CD14-positive monocyte (primary cell): ENCODE data around the gene FGF2. TPM values are rescaled to one million over a fixed set of nuclear protein-coding genes. Genes with fewer than 3 reads are reported as not detected.
"Not testable (repeated sequence)": the region's sequence is repeated elsewhere in the genome, so short reads cannot be mapped to it uniquely, and the experiment has no call there.

Experiments used
- DNase-seq, 3 donors: peaks; one replicate each; pipeline ENCODE4 v3.0.0-alpha.2; 2011 to 2022
- H2AFZ ChIP-seq: 2 replicates; pipeline ENCODE4 v1.6.0; 2012; ENCODE audit warnings: mild to moderate bottlenecking, low read depth, low read length, inconsistent platforms; ENCODE audit not compliant: insufficient read depth, poor library complexity, severe bottlenecking
- H3K27ac ChIP-seq, 2 donors: 1 replicate in 1 of 2; 2 replicates in 1 of 2; pipeline ENCODE4 v1.5.1; 2012 to 2013; ENCODE audit warnings: low read length in 2 of 2, control low read depth in 1 of 2, inconsistent platforms in 1 of 2, low read depth in 1 of 2, mild to moderate bottlenecking in 1 of 2
- H3K27me3 ChIP-seq, 2 donors: one replicate each; pipeline versions ENCODE4 v1.6.0 to v1.6.1; 2011 to 2013; ENCODE audit warnings: low read length in 2 of 2; ENCODE audit not compliant: control insufficient read depth in 2 of 2, insufficient read depth in 2 of 2
- H3K36me3 ChIP-seq, 2 donors: replicated peaks in 1 of 2; 1 replicate in 1 of 2; 2 replicates in 1 of 2; pipeline versions ENCODE4 v1.5.1 to v1.6.1; 2012 to 2013; ENCODE audit warnings: low read length in 2 of 2, control low read depth in 1 of 2, inconsistent platforms in 1 of 2, mild to moderate bottlenecking in 1 of 2; ENCODE audit not compliant: insufficient read depth in 2 of 2, control insufficient read depth in 1 of 2
- H3K4me1 ChIP-seq, 2 donors: 1 replicate in 1 of 2; 2 replicates in 1 of 2; pipeline versions ENCODE4 v1.5.1 to v1.6.1; 2012 to 2013; ENCODE audit warnings: low read length in 2 of 2, control low read depth in 1 of 2, inconsistent platforms in 1 of 2, mild to moderate bottlenecking in 1 of 2, moderate library complexity in 1 of 2; ENCODE audit not compliant: insufficient read depth in 2 of 2, control insufficient read depth in 1 of 2
- H3K4me2 ChIP-seq: replicated peaks from 2 replicates; pipeline ENCODE3; 2012; ENCODE audit warnings: low read length, moderate library complexity, mild to moderate bottlenecking; ENCODE audit not compliant: poor library complexity, severe bottlenecking; ENCODE audit errors: extremely low read depth
- H3K4me3 ChIP-seq, 3 experiments: fragments of 200-600 bp in 1 of 3; sonication (generic) in 1 of 3; replicated peaks in 1 of 3; 1 replicate in 2 of 3; 2 replicates in 1 of 3; pipeline ENCODE4 v1.5.1; 2011 to 2013; ENCODE audit warnings: low read length in 3 of 3, mild to moderate bottlenecking in 3 of 3, control low read depth in 2 of 3, low read depth in 2 of 3, inconsistent platforms in 1 of 3, moderate library complexity in 1 of 3
- H3K79me2 ChIP-seq: 2 replicates; pipeline ENCODE4 v1.6.0; 2012; ENCODE audit warnings: mild to moderate bottlenecking, control low read depth, inconsistent platforms, low read length, moderate library complexity; ENCODE audit not compliant: insufficient read depth
- H3K9ac ChIP-seq: 2 replicates; pipeline ENCODE4 v1.6.0; 2017; ENCODE audit warnings: low read length, mild to moderate bottlenecking; ENCODE audit not compliant: insufficient read depth, poor library complexity, severe bottlenecking
- H3K9me3 ChIP-seq, 2 donors: replicated peaks in 1 of 2; 1 replicate in 1 of 2; 2 replicates in 1 of 2; pipeline versions ENCODE4 v1.5.1 to v1.6.1; 2012 to 2013; ENCODE audit warnings: low read length in 2 of 2, control low read depth in 1 of 2; ENCODE audit not compliant: control insufficient read depth in 1 of 2, insufficient read depth in 1 of 2
- H4K20me1 ChIP-seq: 2 replicates; pipeline ENCODE4 v1.6.0; 2012; ENCODE audit warnings: mild to moderate bottlenecking, low read length, control low read depth, moderate library complexity; ENCODE audit not compliant: insufficient read depth
- H3K27ac Mint-ChIP-seq, 7 donors: one replicate each; pipeline ENCODE4 v1.8.0; 2020; ENCODE audit warnings: mild to moderate bottlenecking in 7 of 7, mixed read lengths in 7 of 7, moderate library complexity in 6 of 7, inconsistent platforms in 2 of 7
- H3K27me3 Mint-ChIP-seq, 3 donors: one replicate each; pipeline ENCODE4 v1.8.0; 2021 to 2022; ENCODE audit warnings: low read depth in 3 of 3, mild to moderate bottlenecking in 3 of 3, mixed read lengths in 3 of 3, moderate library complexity in 3 of 3, inconsistent platforms in 1 of 3
- H3K36me3 Mint-ChIP-seq, 2 donors: one replicate each; pipeline ENCODE4 v1.8.0; 2020; ENCODE audit warnings: mixed read lengths in 2 of 2, inconsistent platforms in 1 of 2, mild to moderate bottlenecking in 1 of 2
- H3K4me1 Mint-ChIP-seq: one replicate; pipeline ENCODE4 v1.8.0; 2020; ENCODE audit warnings: mild to moderate bottlenecking, mixed read lengths
- H3K4me3 Mint-ChIP-seq, 2 donors: one replicate each; pipeline ENCODE4 v1.8.0; 2020; ENCODE audit warnings: mild to moderate bottlenecking in 2 of 2, mixed read lengths in 2 of 2, moderate library complexity in 1 of 2
- H3K9me3 Mint-ChIP-seq, 7 donors: one replicate each; pipeline ENCODE4 v1.8.0; 2020 to 2022; ENCODE audit warnings: mixed read lengths in 7 of 7, mild to moderate bottlenecking in 6 of 7, moderate library complexity in 6 of 7, inconsistent platforms in 2 of 7
- WGBS: methylation state at CpG from one replicate; pipeline ENCODE4 v1.1.5; 2013; ENCODE audit warnings: missing lambda C conversion rate; ENCODE audit not compliant: insufficient coverage; 5-methylcytosine and 5-hydroxymethylcytosine counted together
- intact Hi-C, 2 donors: fragments of 100-400 bp; cut with micrococcal nuclease; formaldehyde crosslinking; loops; one replicate each; pipeline versions ENCODE4 v1.15.0 to v1.15.1; 2023
- polyA plus RNA-seq, 3 donors: library from polyadenylated mRNA; depleted of rRNA in 1 of 3; unstranded in 2 of 3; stranded (reverse) in 1 of 3; fragments of 300-500 nt in 2 of 3; fragments of >200 nt in 1 of 3; fragmentation: Illumina TruSeq in 2 of 3; gene quantifications; 1 replicate in 2 of 3; 2 replicates in 1 of 3; pipeline ENCODE4 v1.2.3, GENCODE V29; 2012 to 2021
- TF ChIP-seq, protein P1 (sequence below): fragments of 200-600 bp; IDR thresholded peaks from one replicate; pipeline ENCODE4 v1.8.0; 2022; ENCODE audit warnings: antibody characterized with exemption, mild to moderate bottlenecking

Gene FGF2
- polyA plus RNA-seq, 3 donors, result not detected

GRCh38 chr4:122847931-122848330 is 21.3 kb downstream of the FGF2 start:
- Histone ChIP-seq H3K79me2 (no peaks in the 10 kb centered on the region), H3K9ac (no peak overlapping the region), H3K4me2 (no peak overlapping the region), H3K4me3 (no peak overlapping the region), H3K36me3 (no peaks in the 10 kb centered on the region), H3K27me3 (no peaks in the 10 kb centered on the region), H3K4me1 (no peaks in the 10 kb centered on the region), H3K9me3 (no peaks in the 10 kb centered on the region), H3K27ac (no peak overlapping the region), H2AFZ (no peak overlapping the region), H4K20me1 (no peaks in the 10 kb centered on the region)
- DNase-seq, result no peak
- Mint-ChIP-seq H3K36me3 (no peaks in the 10 kb centered on the region), H3K27ac (no peak overlapping the region), H3K4me3 (no peak overlapping the region), H3K4me1 (no peaks in the 10 kb centered on the region), H3K9me3 (peaks cover 0 to 14% (median 3%) of the 10 kb centered on the region in 7 donors), H3K27me3 (peaks cover 0 to 8% (median 0%) of the 10 kb centered on the region in 3 donors)
- TF ChIP-seq, protein P1, sequence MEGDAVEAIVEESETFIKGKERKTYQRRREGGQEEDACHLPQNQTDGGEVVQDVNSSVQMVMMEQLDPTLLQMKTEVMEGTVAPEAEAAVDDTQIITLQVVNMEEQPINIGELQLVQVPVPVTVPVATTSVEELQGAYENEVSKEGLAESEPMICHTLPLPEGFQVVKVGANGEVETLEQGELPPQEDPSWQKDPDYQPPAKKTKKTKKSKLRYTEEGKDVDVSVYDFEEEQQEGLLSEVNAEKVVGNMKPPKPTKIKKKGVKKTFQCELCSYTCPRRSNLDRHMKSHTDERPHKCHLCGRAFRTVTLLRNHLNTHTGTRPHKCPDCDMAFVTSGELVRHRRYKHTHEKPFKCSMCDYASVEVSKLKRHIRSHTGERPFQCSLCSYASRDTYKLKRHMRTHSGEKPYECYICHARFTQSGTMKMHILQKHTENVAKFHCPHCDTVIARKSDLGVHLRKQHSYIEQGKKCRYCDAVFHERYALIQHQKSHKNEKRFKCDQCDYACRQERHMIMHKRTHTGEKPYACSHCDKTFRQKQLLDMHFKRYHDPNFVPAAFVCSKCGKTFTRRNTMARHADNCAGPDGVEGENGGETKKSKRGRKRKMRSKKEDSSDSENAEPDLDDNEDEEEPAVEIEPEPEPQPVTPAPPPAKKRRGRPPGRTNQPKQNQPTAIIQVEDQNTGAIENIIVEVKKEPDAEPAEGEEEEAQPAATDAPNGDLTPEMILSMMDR, result no peak
- intact Hi-C loops, result no loop called here
- 100% methylated on average over 1 of the region's 1 CpG for WGBS

GRCh38 chr4:122849789-122850188 is 23.2 kb downstream of the FGF2 start:
- H3K9me3 Mint-ChIP-seq, H4K20me1 ChIP-seq, H3K4me1 Mint-ChIP-seq, H3K27ac Mint-ChIP-seq, H3K9me3 ChIP-seq, H3K27me3 ChIP-seq, intact Hi-C loops, H3K9ac ChIP-seq, H3K4me3 ChIP-seq, H3K4me1 ChIP-seq, H3K79me2 ChIP-seq, DNase-seq, H3K36me3 ChIP-seq, H3K36me3 Mint-ChIP-seq, H3K27ac ChIP-seq, H3K27me3 Mint-ChIP-seq, H3K4me3 Mint-ChIP-seq, H2AFZ ChIP-seq, H3K4me2 ChIP-seq: not testable (repeated sequence)
- WGBS, result 87% methylated on average over 3 of the region's 3 CpGs
